T-helper 2 cell treated with Interferon-gamma antibody and Interleukin-4, amounts not matched to agents 5 μg/mL and 100 μg/mL, for 36 hours (primary cell): Measurements from ENCODE around the gene OGFOD2.
"Not testable (repeated sequence)": the region's sequence is repeated elsewhere in the genome, so short reads cannot be mapped to it uniquely, and the experiment has no call there.

Experiments
- DNase-seq: peaks from one replicate; pipeline ENCODE4 v3.0.0; 2021; ENCODE audit warnings: low spot score
- H3K27ac Mint-ChIP-seq: one replicate; pipeline ENCODE4 v1.8.0; 2021; ENCODE audit warnings: mild to moderate bottlenecking, mixed read lengths
- H3K27me3 Mint-ChIP-seq: one replicate; pipeline ENCODE4 v1.8.0; 2021; ENCODE audit warnings: low read depth, mixed read lengths
- H3K36me3 Mint-ChIP-seq: one replicate; pipeline ENCODE4 v1.8.0; 2021; ENCODE audit warnings: low read depth, mixed read lengths
- H3K4me1 Mint-ChIP-seq: one replicate; pipeline ENCODE4 v1.8.0; 2021; ENCODE audit warnings: low read depth, mixed read lengths
- H3K4me3 Mint-ChIP-seq: one replicate; pipeline ENCODE4 v1.8.0; 2022; ENCODE audit warnings: mild to moderate bottlenecking, moderate library complexity, mixed read lengths
- H3K9me3 Mint-ChIP-seq: one replicate; pipeline ENCODE4 v1.8.0; 2021; ENCODE audit warnings: mixed read lengths

OGFOD2 gene

DNA sequence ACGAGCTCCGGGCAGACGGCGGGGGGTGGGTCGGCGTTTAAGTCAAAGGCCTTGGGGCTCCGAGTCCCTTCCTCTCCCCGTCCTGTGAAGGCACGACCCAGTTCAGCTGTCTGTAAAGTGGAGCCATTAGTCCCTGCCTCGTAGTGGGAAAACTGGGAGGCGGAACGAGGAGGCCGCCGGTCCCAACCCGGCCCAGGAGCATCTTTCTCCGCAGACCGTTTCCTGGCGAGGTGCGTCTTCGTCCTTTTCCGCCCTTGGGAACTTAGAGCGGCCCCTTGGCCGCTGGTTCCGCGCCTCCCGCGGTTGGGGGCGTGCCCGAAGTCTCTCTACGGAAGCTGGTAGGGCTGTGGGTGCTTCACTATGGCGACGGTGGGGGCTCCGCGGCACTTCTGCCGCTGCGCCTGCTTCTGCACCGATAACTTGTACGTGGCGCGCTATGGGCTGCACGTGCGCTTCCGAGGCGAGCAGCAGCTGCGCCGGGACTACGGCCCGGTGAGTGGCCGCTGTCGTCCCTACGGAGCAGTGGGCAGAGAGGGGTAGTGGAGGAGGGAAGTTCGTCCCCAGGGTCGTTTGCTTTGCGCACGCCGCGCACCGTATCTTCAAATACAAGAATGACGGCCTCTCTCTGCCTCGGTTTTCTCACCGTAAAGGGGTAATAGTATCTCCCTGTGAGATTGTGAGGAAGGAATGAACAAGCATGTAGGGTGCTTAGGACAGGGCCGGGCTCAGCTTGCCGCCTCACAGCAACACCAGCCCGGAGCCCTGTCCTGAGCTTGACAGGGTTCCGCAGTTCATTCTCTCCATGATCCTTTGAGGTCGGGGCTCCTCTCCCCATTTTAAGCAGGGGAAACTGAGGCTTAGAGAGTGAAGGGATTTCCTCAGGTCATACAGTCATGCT, at the start of gene OGFOD2:
TSS of gene OGFOD2 (plus strand) at position 353 of the 898 bp plus-strand sequence. CDS start at position 361, 8 bp downstream.
- peak; percentile 93 for DNase-seq
- no peaks in the 10 kb centered on the region for H3K9me3 Mint-ChIP-seq
- peak within 1 kb of the TSS; percentile 98 for H3K4me3 Mint-ChIP-seq
- H3K4me1 Mint-ChIP-seq, result peaks cover 22% of the 10 kb centered on the region
- peak within 1 kb of the TSS; percentile 99 for H3K27ac Mint-ChIP-seq
- no peaks in the 10 kb centered on the region for H3K27me3 Mint-ChIP-seq
- H3K36me3 Mint-ChIP-seq, result no peaks in the 10 kb centered on the region

DNA sequence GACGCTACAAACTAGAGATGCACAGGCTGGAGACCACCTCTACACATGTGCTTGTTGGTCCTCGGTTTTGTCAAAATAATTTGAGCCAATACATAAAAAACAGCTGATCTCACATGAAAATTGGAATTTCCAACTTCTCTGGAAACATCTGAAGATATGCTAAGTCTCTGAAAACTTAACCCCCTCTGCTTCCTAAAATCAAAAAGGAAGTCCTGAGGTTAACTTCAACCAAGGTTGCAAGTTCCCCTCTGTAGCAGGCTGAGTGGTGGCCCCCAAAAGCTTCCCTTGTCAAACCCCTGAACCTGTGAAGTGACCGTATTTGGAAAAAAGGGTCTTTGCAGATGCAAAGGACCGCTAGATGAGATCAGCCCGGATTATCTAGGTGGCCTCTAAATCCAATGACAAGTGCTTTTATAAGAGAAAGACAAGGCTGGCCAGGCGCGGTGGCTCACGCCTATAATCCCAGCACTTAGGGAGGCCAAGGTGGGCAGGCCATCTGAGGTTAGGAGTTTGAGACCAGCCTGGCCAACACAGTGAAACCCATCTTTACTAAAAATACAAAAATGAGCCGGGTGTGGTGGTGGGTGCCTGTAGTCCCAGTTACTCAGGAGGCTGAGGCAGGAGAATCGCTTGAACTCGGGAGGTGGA, 47.2 kb upstream of the OGFOD2 start:
- H3K27ac Mint-ChIP-seq, result no peak overlapping the region

DNA sequence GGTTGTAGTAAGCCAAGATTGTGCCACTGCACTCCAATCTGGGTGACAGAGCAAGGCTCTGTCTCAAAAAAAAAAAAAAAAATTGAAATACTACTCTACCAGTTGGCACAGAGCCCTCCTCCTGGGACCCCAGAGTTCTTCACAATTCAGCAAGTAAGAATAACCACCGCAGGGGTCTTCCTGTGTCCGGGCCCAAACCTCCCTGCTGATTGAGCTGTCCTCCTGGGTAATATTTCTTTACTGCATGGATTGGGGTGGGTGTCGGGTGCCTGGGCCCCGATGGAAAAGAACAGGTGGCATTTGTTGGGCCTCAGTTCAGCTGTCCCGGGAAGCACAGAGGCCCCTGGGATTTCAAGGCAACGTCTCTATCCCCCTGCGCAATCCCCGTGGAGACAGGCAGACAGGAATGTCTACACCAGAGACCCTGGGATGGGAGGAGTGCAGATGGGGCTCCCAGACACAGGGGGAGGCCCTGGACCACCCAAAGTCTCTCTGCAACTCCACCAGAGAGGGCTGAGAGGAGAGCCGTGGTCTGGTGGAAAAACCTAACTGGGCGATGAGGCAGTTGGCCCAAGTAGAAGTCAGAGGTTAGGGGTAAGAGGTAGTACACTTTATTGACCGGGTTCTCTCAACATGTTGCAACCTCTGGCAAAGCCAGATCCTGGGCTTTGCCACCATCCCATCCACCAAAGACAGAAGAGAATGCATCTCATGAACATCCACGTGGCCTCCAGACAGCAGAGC, 46.5 kb upstream of the OGFOD2 start:
- H3K4me1 Mint-ChIP-seq, result no peaks in the 10 kb centered on the region
- no peak for DNase-seq
- no peak overlapping the region for H3K27ac Mint-ChIP-seq
- H3K4me3 Mint-ChIP-seq, result no peak overlapping the region
- no peaks in the 10 kb centered on the region for H3K9me3 Mint-ChIP-seq
- no peaks in the 10 kb centered on the region for H3K27me3 Mint-ChIP-seq
- H3K36me3 Mint-ChIP-seq, result no peaks in the 10 kb centered on the region

More for the DNA sequence above, 47.2 kb upstream of the OGFOD2 start:
- Mint-ChIP-seq H3K9me3 (no peaks in the 10 kb centered on the region), H3K4me1 (no peaks in the 10 kb centered on the region), H3K36me3 (no peaks in the 10 kb centered on the region), H3K27me3 (no peaks in the 10 kb centered on the region), H3K4me3 (no peak overlapping the region)
- no peak for DNase-seq

DNA sequence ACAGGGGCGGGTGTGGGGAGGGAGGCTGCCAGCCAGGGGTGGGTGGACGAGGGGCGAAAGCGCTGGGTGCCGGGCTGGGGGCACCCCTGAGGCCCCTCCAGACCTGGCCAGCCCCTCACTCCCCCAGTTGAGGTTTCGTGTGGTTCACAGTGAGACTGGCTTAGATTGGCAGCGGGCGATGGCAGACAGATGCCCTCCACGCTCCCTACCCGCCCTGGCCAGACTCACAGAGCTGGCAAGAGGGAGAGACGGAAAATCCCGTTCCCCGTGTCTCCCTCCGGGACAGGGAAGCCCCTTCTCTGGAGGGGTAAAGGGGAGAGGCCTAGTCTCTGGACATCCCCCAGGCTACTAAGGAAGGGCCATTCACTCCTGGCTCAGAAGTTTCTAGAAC, 45.9 kb upstream of the OGFOD2 start:
- Mint-ChIP-seq H3K9me3 (no peaks in the 10 kb centered on the region), H3K27me3 (no peaks in the 10 kb centered on the region), H3K27ac (no peak overlapping the region), H3K4me3 (no peak overlapping the region), H3K36me3 (no peaks in the 10 kb centered on the region), H3K4me1 (no peaks in the 10 kb centered on the region)
- DNase-seq, result no peak

DNA sequence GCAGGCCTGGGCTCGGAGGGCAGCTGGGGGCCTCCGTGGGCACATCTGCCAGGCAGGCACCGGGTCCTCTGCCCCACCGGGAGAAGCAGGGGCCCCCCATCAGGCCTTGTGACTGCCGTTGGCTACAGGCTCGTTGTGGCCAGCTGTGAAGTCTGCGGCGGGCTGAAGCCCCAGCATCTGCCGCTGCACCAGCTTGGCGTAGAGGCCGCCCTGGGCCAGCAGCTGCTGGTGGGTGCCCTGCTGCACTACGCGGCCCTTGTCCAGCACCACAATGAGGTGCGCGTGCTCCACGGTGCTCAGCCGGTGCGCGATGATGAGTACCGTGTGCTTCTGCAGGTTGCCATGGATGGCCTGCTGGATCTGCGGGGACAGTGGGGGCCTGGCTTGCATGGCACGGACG, 45.2 kb upstream of the OGFOD2 start:
- Mint-ChIP-seq H3K4me1 (no peaks in the 10 kb centered on the region), H3K27ac (no peak overlapping the region), H3K36me3 (no peaks in the 10 kb centered on the region), H3K27me3 (no peaks in the 10 kb centered on the region), H3K4me3 (no peak overlapping the region), H3K9me3 (no peaks in the 10 kb centered on the region)
- DNase-seq, result no peak

DNA sequence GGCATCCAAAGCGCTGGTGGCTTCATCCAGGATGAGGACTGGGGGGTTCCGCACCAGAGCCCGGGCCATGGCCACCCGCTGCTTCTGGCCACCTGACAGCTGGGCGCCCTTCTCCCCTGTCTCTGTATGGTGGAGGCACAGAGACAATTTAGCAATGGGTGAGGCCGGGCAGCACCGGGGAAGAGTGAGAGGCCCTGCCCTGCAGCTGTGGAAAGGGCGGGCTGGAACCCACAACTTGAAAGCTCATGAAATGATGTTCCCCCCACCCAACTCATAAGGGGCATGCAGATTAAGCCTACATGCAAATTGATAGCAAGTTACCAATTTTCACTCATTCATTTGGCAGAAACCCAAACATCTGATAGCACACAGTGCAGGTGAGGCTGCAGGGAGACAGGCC, 42.8 kb upstream of the OGFOD2 start:
- Mint-ChIP-seq H3K27me3 (no peaks in the 10 kb centered on the region), H3K27ac (no peak overlapping the region), H3K9me3 (no peaks in the 10 kb centered on the region), H3K4me3 (no peak overlapping the region), H3K36me3 (no peaks in the 10 kb centered on the region), H3K4me1 (no peaks in the 10 kb centered on the region)
- DNase-seq, result no peak

DNA sequence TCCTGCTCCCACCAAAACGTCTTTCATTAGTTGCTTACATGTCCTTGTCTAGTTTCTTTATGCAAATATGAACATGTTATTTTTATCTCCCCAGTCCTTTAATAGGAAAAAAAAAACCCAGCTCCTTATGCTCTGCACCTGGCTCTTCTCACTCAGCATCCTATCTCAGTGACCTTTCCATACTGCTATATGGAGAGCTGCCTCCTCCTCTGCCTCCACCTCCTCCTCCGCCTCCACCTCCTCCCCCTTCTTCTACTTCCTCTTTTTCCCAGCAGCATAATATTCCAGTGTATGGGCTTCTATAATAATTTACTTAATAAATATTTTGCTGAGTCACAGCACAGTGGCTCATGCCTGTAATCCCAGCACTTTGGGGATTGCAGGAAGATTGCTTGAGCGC, 40.3 kb upstream of the OGFOD2 start:
- no peak for DNase-seq
- H3K36me3 Mint-ChIP-seq, result no peaks in the 10 kb centered on the region
- H3K4me1 Mint-ChIP-seq, result no peaks in the 10 kb centered on the region
- H3K27ac Mint-ChIP-seq, result no peak overlapping the region
- no peak overlapping the region for H3K4me3 Mint-ChIP-seq
- no peaks in the 10 kb centered on the region for H3K27me3 Mint-ChIP-seq
- no peaks in the 10 kb centered on the region for H3K9me3 Mint-ChIP-seq

DNA sequence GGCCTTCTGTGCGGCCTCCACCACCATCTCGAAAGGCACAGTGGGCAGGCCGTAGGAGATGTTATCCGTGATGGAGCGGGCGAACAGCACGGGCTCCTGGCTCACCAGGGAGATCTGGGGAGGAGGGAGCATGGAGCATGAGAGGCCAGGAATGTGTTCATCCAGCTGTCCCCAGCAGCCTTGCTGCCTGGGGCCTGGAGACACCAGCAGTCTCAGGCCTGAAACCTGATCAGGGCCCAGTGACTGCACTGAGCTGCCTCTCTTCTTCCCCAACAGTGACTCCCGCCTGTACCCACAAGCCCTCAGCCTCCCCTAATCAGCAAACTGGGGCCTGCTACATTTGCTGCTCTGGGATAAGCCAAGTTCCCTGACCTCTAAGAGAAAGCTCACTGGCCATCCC, 39.7 kb upstream of the OGFOD2 start:
- no peaks in the 10 kb centered on the region for H3K9me3 Mint-ChIP-seq
- no peak overlapping the region for H3K27ac Mint-ChIP-seq
- no peaks in the 10 kb centered on the region for H3K36me3 Mint-ChIP-seq
- H3K4me3 Mint-ChIP-seq, result no peak overlapping the region
- no peaks in the 10 kb centered on the region for H3K4me1 Mint-ChIP-seq
- no peaks in the 10 kb centered on the region for H3K27me3 Mint-ChIP-seq
- DNase-seq, result no peak

DNA sequence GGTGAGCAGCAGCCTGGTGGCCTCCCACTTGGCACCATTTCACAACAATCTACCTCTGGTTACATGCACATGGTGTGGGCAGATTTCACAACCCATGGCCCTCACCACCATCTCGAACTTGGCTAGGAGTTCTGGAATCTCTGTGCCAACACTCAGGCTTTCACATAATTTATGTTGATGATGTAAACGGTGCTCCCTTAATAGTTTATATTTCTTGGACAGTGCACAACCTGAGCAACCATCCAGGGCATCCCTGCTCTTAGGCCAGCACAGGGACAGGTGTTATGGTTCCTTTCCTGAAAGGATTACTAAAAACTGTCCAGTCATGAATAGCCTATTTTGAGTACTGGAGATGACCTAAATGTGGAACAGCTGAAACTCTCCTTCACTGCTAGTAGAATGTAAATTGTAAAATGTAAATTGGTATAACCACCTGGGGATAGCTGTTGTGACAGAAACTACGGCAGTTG, 37.4 kb upstream of the OGFOD2 start:
- no peaks in the 10 kb centered on the region for H3K4me1 Mint-ChIP-seq
- no peaks in the 10 kb centered on the region for H3K9me3 Mint-ChIP-seq
- H3K27me3 Mint-ChIP-seq, result no peaks in the 10 kb centered on the region
- no peak for DNase-seq
- H3K36me3 Mint-ChIP-seq, result no peaks in the 10 kb centered on the region
- no peak overlapping the region for H3K4me3 Mint-ChIP-seq
- H3K27ac Mint-ChIP-seq, result no peak overlapping the region

DNA sequence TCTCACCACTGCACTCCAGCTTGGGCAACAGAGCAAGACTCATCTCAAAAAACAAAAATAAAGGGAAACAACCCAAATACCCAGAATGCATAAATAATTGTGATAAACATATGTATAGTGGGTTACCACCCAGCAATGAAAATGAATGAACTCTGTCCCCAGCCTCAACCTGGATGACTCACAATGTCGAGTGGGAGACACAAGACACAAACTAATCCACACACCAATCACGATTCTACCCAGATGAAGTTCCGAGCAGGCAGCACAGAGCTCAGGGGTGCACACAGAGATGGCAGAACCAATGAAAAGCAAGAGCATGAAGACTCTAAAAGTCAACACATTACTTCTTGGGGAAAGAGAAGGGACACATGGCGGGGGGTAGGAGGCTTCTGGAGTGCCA, 35.9 kb upstream of the OGFOD2 start:
- H3K36me3 Mint-ChIP-seq, result no peaks in the 10 kb centered on the region
- DNase-seq, result no peak
- H3K27me3 Mint-ChIP-seq, result no peaks in the 10 kb centered on the region
- H3K27ac Mint-ChIP-seq, result no peak overlapping the region
- no peak overlapping the region for H3K4me3 Mint-ChIP-seq
- H3K9me3 Mint-ChIP-seq, result no peaks in the 10 kb centered on the region
- H3K4me1 Mint-ChIP-seq, result no peaks in the 10 kb centered on the region

DNA sequence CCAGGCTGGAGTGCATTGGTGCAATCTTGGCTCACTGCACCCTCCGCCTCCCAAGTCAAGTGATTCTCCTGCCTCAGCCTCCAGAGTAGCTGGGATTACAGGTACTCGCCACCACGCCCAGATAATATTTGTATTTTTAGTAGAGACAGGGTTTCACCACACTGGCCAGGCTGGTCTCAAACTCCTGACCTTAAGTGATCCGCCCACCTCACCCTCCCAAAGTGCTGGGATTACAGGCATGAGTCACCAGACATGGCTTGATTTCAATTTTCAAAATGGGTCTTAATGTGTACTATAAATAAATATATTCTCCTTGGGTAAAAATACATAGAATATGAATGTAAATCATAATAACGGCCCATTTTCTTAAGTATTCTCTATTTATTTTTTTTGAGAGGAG, 33.7 kb upstream of the OGFOD2 start:
- not testable (repeated sequence) for DNase-seq, H3K4me3 Mint-ChIP-seq, H3K9me3 Mint-ChIP-seq, H3K36me3 Mint-ChIP-seq, H3K27ac Mint-ChIP-seq, H3K27me3 Mint-ChIP-seq, H3K4me1 Mint-ChIP-seq

DNA sequence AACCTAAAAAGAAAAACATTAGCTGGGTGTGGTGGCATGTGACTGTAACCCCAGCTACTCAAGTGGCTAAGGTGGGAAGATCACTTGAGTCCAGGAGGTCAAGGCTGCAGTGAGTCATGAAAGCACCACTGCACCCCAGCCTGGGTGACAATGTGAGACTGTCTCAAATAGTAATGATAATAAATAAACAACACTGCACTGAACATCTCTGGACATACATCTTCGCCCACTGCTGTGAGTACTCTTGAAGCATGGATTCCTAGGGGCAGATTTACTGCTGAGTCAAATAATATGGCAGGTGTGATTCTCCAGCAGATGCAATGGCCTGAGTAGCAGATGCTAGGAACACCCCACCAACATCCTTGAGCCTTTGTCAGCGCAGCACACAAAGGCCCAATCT, 32.4 kb upstream of the OGFOD2 start:
- Mint-ChIP-seq H3K4me1 (peaks cover 14% of the 10 kb centered on the region), H3K9me3 (no peaks in the 10 kb centered on the region), H3K36me3 (no peaks in the 10 kb centered on the region), H3K27me3 (no peaks in the 10 kb centered on the region), H3K27ac (no peak overlapping the region), H3K4me3 (no peak overlapping the region)
- no peak for DNase-seq

DNA sequence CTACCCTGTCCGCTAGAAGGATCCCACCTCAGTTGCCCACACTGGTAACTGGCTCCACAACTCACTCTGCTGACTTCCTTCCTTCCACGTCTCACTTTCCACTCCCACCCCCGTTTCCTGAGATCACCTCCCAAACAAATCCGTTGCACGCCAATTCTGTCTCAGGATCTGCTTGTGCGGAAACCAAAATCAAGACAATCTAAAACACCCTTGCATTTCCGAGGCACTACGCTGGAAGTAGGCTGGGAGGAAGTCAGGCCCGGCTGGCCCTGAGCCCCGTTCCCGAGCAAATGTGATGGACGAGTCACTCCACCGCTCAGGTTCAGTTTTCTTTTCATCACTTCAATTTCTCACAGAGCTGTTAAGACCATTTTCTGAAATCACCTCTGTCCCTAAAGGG, 31.8 kb upstream of the OGFOD2 start:
- peaks cover 16% of the 10 kb centered on the region for H3K4me1 Mint-ChIP-seq
- H3K27me3 Mint-ChIP-seq, result no peaks in the 10 kb centered on the region
- no peak for DNase-seq
- H3K36me3 Mint-ChIP-seq, result no peaks in the 10 kb centered on the region
- no peak overlapping the region for H3K4me3 Mint-ChIP-seq
- no peak overlapping the region for H3K27ac Mint-ChIP-seq
- H3K9me3 Mint-ChIP-seq, result no peaks in the 10 kb centered on the region
